ENCODE data around the gene IGSF1.

Gene IGSF1

GRCh38 chrX:131330735-131331134 is 41.6 kb upstream of the IGSF1 start:
- Histone ChIP-seq H3K9me2 (replicated peaks; ENCODE audit: control insufficient read depth, low read length) (no peaks in the 10 kb centered on the region), H3K36me3 (ENCODE audit: control insufficient read depth, low read length) (no peaks in the 10 kb centered on the region), H3K79me2 (ENCODE audit: control insufficient read depth, low read length) (no peaks in the 10 kb centered on the region), H3K4me2 (ENCODE audit: low read length) (no peak overlapping the region), H3K4me3 (ENCODE audit: low read length) (no peak overlapping the region), H3K4me1 (ENCODE audit: control insufficient read depth, low read length) (no peaks in the 10 kb centered on the region), H3K27ac (ENCODE audit: low read depth, low read length) (no peak overlapping the region), H4K20me1 (ENCODE audit: control insufficient read depth, insufficient read depth, low read depth, low read length) (no peaks in the 10 kb centered on the region), H3K9me3 (ENCODE audit: control insufficient read depth, insufficient read depth, low read length) (no peaks in the 10 kb centered on the region), H3K27me3 (ENCODE audit: control insufficient read depth, low read length) (no peaks in the 10 kb centered on the region), H3F3A (ENCODE audit: control insufficient read depth, insufficient read depth) (no peaks in the 10 kb centered on the region)
- TF ChIP-seq CTCF (IDR thresholded peaks at IDR 0.05; ENCODE audit: low read depth, low read length, poor library complexity, severe bottlenecking) (no peak), EZH2phosphoT487 (IDR thresholded peaks at IDR 0.05; ENCODE audit: borderline replicate concordance, low read length) (no peak)

- H3K79me2 ChIP-seq (ENCODE audit: control insufficient read depth, low read length) = no peaks in the 10 kb centered on the region
- H3K4me1 ChIP-seq (ENCODE audit: control insufficient read depth, low read length) = no peaks in the 10 kb centered on the region
- H3F3A ChIP-seq (ENCODE audit: control insufficient read depth, insufficient read depth) = no peaks in the 10 kb centered on the region
- no peak overlapping the region for H3K27ac ChIP-seq (ENCODE audit: low read depth, low read length)
- H3K9me3 ChIP-seq (ENCODE audit: control insufficient read depth, insufficient read depth, low read length) = no peaks in the 10 kb centered on the region
- H3K4me3 ChIP-seq (ENCODE audit: low read length) = no peak overlapping the region
- no peaks in the 10 kb centered on the region for H3K9me2 ChIP-seq (replicated peaks; ENCODE audit: control insufficient read depth, low read length)
- H3K36me3 ChIP-seq (ENCODE audit: control insufficient read depth, low read length) = no peaks in the 10 kb centered on the region
- no peak overlapping the region for H3K4me2 ChIP-seq (ENCODE audit: low read length)
- H3K27me3 ChIP-seq (ENCODE audit: control insufficient read depth, low read length) = no peaks in the 10 kb centered on the region
- H4K20me1 ChIP-seq (ENCODE audit: control insufficient read depth, insufficient read depth, low read depth, low read length) = no peaks in the 10 kb centered on the region
- no peak for TF ChIP-seq CTCF (IDR thresholded peaks at IDR 0.05; ENCODE audit: low read depth, low read length, poor library complexity, severe bottlenecking)
- TF ChIP-seq EZH2phosphoT487 (IDR thresholded peaks at IDR 0.05; ENCODE audit: borderline replicate concordance, low read length) = no peak
These were observed 33.5 kb upstream of the IGSF1 start for GRCh38 chrX:131322651-131323050.

- H3K36me3 ChIP-seq (ENCODE audit: control insufficient read depth, low read length) = no peaks in the 10 kb centered on the region
- H3F3A ChIP-seq (ENCODE audit: control insufficient read depth, insufficient read depth) = no peaks in the 10 kb centered on the region
- H3K4me2 ChIP-seq (ENCODE audit: low read length) = no peak overlapping the region
- H3K27ac ChIP-seq (ENCODE audit: low read depth, low read length) = no peak overlapping the region
- H4K20me1 ChIP-seq (ENCODE audit: control insufficient read depth, insufficient read depth, low read depth, low read length) = no peaks in the 10 kb centered on the region
- H3K4me1 ChIP-seq (ENCODE audit: control insufficient read depth, low read length) = no peaks in the 10 kb centered on the region
- no peak for TF ChIP-seq EZH2phosphoT487 (IDR thresholded peaks at IDR 0.05; ENCODE audit: borderline replicate concordance, low read length)
- TF ChIP-seq CTCF (IDR thresholded peaks at IDR 0.05; ENCODE audit: low read depth, low read length, poor library complexity, severe bottlenecking) = no peak
- no peaks in the 10 kb centered on the region for H3K9me3 ChIP-seq (ENCODE audit: control insufficient read depth, insufficient read depth, low read length)
- no peaks in the 10 kb centered on the region for H3K79me2 ChIP-seq (ENCODE audit: control insufficient read depth, low read length)
- H3K9me2 ChIP-seq (replicated peaks; ENCODE audit: control insufficient read depth, low read length) = no peaks in the 10 kb centered on the region
- H3K4me3 ChIP-seq (ENCODE audit: low read length) = no peak overlapping the region
- H3K27me3 ChIP-seq (ENCODE audit: control insufficient read depth, low read length) = no peaks in the 10 kb centered on the region
These were observed 28.2 kb upstream of the IGSF1 start for GRCh38 chrX:131317326-131317725.

GRCh38 chrX:131316260-131316659 is 27.2 kb upstream of the IGSF1 start:
- H3K9me3 ChIP-seq (ENCODE audit: control insufficient read depth, insufficient read depth, low read length) = no peaks in the 10 kb centered on the region
- H3F3A ChIP-seq (ENCODE audit: control insufficient read depth, insufficient read depth) = no peaks in the 10 kb centered on the region
- H4K20me1 ChIP-seq (ENCODE audit: control insufficient read depth, insufficient read depth, low read depth, low read length) = no peaks in the 10 kb centered on the region
- TF ChIP-seq CTCF (IDR thresholded peaks at IDR 0.05; ENCODE audit: low read depth, low read length, poor library complexity, severe bottlenecking) (no peak), EZH2phosphoT487 (IDR thresholded peaks at IDR 0.05; ENCODE audit: borderline replicate concordance, low read length) (no peak)
- H3K79me2 ChIP-seq (ENCODE audit: control insufficient read depth, low read length) = no peaks in the 10 kb centered on the region
- H3K4me2 ChIP-seq (ENCODE audit: low read length) = no peak overlapping the region
- H3K4me3 ChIP-seq (ENCODE audit: low read length) = no peak overlapping the region
- no peaks in the 10 kb centered on the region for H3K9me2 ChIP-seq (replicated peaks; ENCODE audit: control insufficient read depth, low read length)
- no peak overlapping the region for H3K27ac ChIP-seq (ENCODE audit: low read depth, low read length)
- H3K4me1 ChIP-seq (ENCODE audit: control insufficient read depth, low read length) = no peaks in the 10 kb centered on the region
- H3K36me3 ChIP-seq (ENCODE audit: control insufficient read depth, low read length) = no peaks in the 10 kb centered on the region
- no peaks in the 10 kb centered on the region for H3K27me3 ChIP-seq (ENCODE audit: control insufficient read depth, low read length)

Data from DOHH2 (cell line).